CD14-positive monocyte (primary cell): ENCODE measurements around the gene RPL10. TPM values are rescaled to one million over a fixed set of nuclear protein-coding genes. Genes with fewer than 3 reads are reported as not detected.

ENCODE experiments used
- DNase-seq, 3 donors: peaks; one replicate each; pipeline ENCODE4 v3.0.0-alpha.2; 2011 to 2022
- H2AFZ ChIP-seq: 2 replicates; pipeline ENCODE4 v1.6.0; 2012; ENCODE audit warnings: mild to moderate bottlenecking, low read depth, low read length, inconsistent platforms; ENCODE audit not compliant: insufficient read depth, poor library complexity, severe bottlenecking
- H3K27ac ChIP-seq, 2 donors: 1 replicate in 1 of 2; 2 replicates in 1 of 2; pipeline ENCODE4 v1.5.1; 2012 to 2013; ENCODE audit warnings: low read length in 2 of 2, control low read depth in 1 of 2, inconsistent platforms in 1 of 2, low read depth in 1 of 2, mild to moderate bottlenecking in 1 of 2
- H3K27me3 ChIP-seq, 2 donors: one replicate each; pipeline versions ENCODE4 v1.6.0 to v1.6.1; 2011 to 2013; ENCODE audit warnings: low read length in 2 of 2; ENCODE audit not compliant: control insufficient read depth in 2 of 2, insufficient read depth in 2 of 2
- H3K36me3 ChIP-seq, 2 donors: replicated peaks in 1 of 2; 1 replicate in 1 of 2; 2 replicates in 1 of 2; pipeline versions ENCODE4 v1.5.1 to v1.6.1; 2012 to 2013; ENCODE audit warnings: low read length in 2 of 2, control low read depth in 1 of 2, inconsistent platforms in 1 of 2, mild to moderate bottlenecking in 1 of 2; ENCODE audit not compliant: insufficient read depth in 2 of 2, control insufficient read depth in 1 of 2
- H3K4me1 ChIP-seq, 2 donors: 1 replicate in 1 of 2; 2 replicates in 1 of 2; pipeline versions ENCODE4 v1.5.1 to v1.6.1; 2012 to 2013; ENCODE audit warnings: low read length in 2 of 2, control low read depth in 1 of 2, inconsistent platforms in 1 of 2, mild to moderate bottlenecking in 1 of 2, moderate library complexity in 1 of 2; ENCODE audit not compliant: insufficient read depth in 2 of 2, control insufficient read depth in 1 of 2
- H3K4me2 ChIP-seq: replicated peaks from 2 replicates; pipeline ENCODE3; 2012; ENCODE audit warnings: low read length, moderate library complexity, mild to moderate bottlenecking; ENCODE audit not compliant: poor library complexity, severe bottlenecking; ENCODE audit errors: extremely low read depth
- H3K4me3 ChIP-seq, 3 experiments: fragments of 200-600 bp in 1 of 3; sonication (generic) in 1 of 3; replicated peaks in 1 of 3; 1 replicate in 2 of 3; 2 replicates in 1 of 3; pipeline ENCODE4 v1.5.1; 2011 to 2013; ENCODE audit warnings: low read length in 3 of 3, mild to moderate bottlenecking in 3 of 3, control low read depth in 2 of 3, low read depth in 2 of 3, inconsistent platforms in 1 of 3, moderate library complexity in 1 of 3
- H3K79me2 ChIP-seq: 2 replicates; pipeline ENCODE4 v1.6.0; 2012; ENCODE audit warnings: mild to moderate bottlenecking, control low read depth, inconsistent platforms, low read length, moderate library complexity; ENCODE audit not compliant: insufficient read depth
- H3K9ac ChIP-seq: 2 replicates; pipeline ENCODE4 v1.6.0; 2017; ENCODE audit warnings: low read length, mild to moderate bottlenecking; ENCODE audit not compliant: insufficient read depth, poor library complexity, severe bottlenecking
- H3K9me3 ChIP-seq, 2 donors: replicated peaks in 1 of 2; 1 replicate in 1 of 2; 2 replicates in 1 of 2; pipeline versions ENCODE4 v1.5.1 to v1.6.1; 2012 to 2013; ENCODE audit warnings: low read length in 2 of 2, control low read depth in 1 of 2; ENCODE audit not compliant: control insufficient read depth in 1 of 2, insufficient read depth in 1 of 2
- H4K20me1 ChIP-seq: 2 replicates; pipeline ENCODE4 v1.6.0; 2012; ENCODE audit warnings: mild to moderate bottlenecking, low read length, control low read depth, moderate library complexity; ENCODE audit not compliant: insufficient read depth
- H3K27ac Mint-ChIP-seq, 7 donors: one replicate each; pipeline ENCODE4 v1.8.0; 2020; ENCODE audit warnings: mild to moderate bottlenecking in 7 of 7, mixed read lengths in 7 of 7, moderate library complexity in 6 of 7, inconsistent platforms in 2 of 7
- H3K27me3 Mint-ChIP-seq, 3 donors: one replicate each; pipeline ENCODE4 v1.8.0; 2021 to 2022; ENCODE audit warnings: low read depth in 3 of 3, mild to moderate bottlenecking in 3 of 3, mixed read lengths in 3 of 3, moderate library complexity in 3 of 3, inconsistent platforms in 1 of 3
- H3K36me3 Mint-ChIP-seq, 2 donors: one replicate each; pipeline ENCODE4 v1.8.0; 2020; ENCODE audit warnings: mixed read lengths in 2 of 2, inconsistent platforms in 1 of 2, mild to moderate bottlenecking in 1 of 2
- H3K4me1 Mint-ChIP-seq: one replicate; pipeline ENCODE4 v1.8.0; 2020; ENCODE audit warnings: mild to moderate bottlenecking, mixed read lengths
- H3K4me3 Mint-ChIP-seq, 2 donors: one replicate each; pipeline ENCODE4 v1.8.0; 2020; ENCODE audit warnings: mild to moderate bottlenecking in 2 of 2, mixed read lengths in 2 of 2, moderate library complexity in 1 of 2
- H3K9me3 Mint-ChIP-seq, 7 donors: one replicate each; pipeline ENCODE4 v1.8.0; 2020 to 2022; ENCODE audit warnings: mixed read lengths in 7 of 7, mild to moderate bottlenecking in 6 of 7, moderate library complexity in 6 of 7, inconsistent platforms in 2 of 7
- CTCF ChIP-seq: fragments of 200-600 bp; IDR thresholded peaks from one replicate; pipeline ENCODE4 v1.8.0; 2022; ENCODE audit warnings: antibody characterized with exemption, mild to moderate bottlenecking
- WGBS: methylation state at CpG from one replicate; pipeline ENCODE4 v1.1.5; 2013; ENCODE audit warnings: missing lambda C conversion rate; ENCODE audit not compliant: insufficient coverage; 5-methylcytosine and 5-hydroxymethylcytosine counted together
- intact Hi-C, 2 donors: fragments of 100-400 bp; cut with micrococcal nuclease; formaldehyde crosslinking; loops; one replicate each; pipeline versions ENCODE4 v1.15.0 to v1.15.1; 2023
- polyA plus RNA-seq, 3 donors: library from polyadenylated mRNA; depleted of rRNA in 1 of 3; unstranded in 2 of 3; stranded (reverse) in 1 of 3; fragments of 300-500 nt in 2 of 3; fragments of >200 nt in 1 of 3; fragmentation: Illumina TruSeq in 2 of 3; gene quantifications; 1 replicate in 2 of 3; 2 replicates in 1 of 3; pipeline ENCODE4 v1.2.3, GENCODE V29; 2012 to 2021

The RPL10 gene
- polyA plus RNA-seq, 3 donors = 1,536 to 5,639 (median 1,724) TPM

DNA sequence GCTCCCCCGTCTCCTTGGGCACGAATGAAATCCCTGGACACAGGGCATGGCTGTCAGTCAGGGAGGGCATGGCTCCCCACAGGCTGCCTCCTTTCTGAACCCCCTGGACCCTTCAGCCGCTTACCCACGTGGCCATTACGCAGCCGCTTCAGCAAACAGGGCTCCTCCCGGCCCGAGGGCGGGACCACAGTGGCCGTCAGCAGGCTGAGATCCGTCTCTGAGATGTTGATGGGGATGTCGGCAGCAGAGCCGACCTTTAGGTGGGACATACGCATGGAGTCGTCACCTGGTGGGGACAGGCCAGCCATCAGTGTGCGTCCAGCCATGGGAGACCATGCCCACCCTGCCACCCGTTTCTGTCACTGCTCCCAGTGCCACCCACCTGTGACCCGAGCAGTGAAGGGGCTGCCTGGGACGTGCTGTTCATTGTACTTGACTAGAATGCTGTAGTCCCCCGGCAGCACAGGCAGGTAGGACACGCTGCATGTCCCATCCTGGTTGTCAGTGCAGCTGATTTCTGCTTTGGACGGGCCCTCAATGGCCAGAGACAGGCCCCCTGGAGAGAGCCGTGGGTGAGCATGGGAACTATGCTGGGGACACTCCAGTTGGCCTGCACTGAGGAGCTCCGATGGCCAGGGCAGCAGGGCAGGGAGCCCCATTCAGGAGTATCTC, 44.9 kb upstream of the RPL10 start:
- H3K27ac Mint-ChIP-seq = peak overlapping the region in 3 of 7 donors; percentile 26 to 70 (median 56)
- H3K4me2 ChIP-seq = no peak overlapping the region
- no peak overlapping the region for H3K9ac ChIP-seq
- peaks cover 100% of the 10 kb centered on the region for H4K20me1 ChIP-seq
- no peaks in the 10 kb centered on the region for H3K9me3 Mint-ChIP-seq
- 94% methylated on average over 16 of the region's 24 CpGs for WGBS
- peaks cover 98 to 100% of the 10 kb centered on the region in 2 donors for H3K36me3 ChIP-seq
- H2AFZ ChIP-seq = no peak overlapping the region
- H3K4me1 ChIP-seq = peaks cover 18 to 37% of the 10 kb centered on the region in 2 donors
- no peaks in the 10 kb centered on the region for H3K9me3 ChIP-seq
- peaks cover 12% of the 10 kb centered on the region for H3K4me1 Mint-ChIP-seq
- H3K27me3 Mint-ChIP-seq = peaks cover 0 to 2% (median 0%) of the 10 kb centered on the region in 3 donors
- H3K79me2 ChIP-seq = peaks cover 35% of the 10 kb centered on the region
- intact Hi-C loops = no loop called here
- H3K4me3 Mint-ChIP-seq = no peak overlapping the region
- H3K27me3 ChIP-seq = no peaks in the 10 kb centered on the region
- H3K36me3 Mint-ChIP-seq = peaks cover 51 to 86% of the 10 kb centered on the region in 2 donors
- no peak for TF ChIP-seq CTCF
- H3K27ac ChIP-seq = no peak overlapping the region
- H3K4me3 ChIP-seq = no peak overlapping the region
- no peak for DNase-seq

DNA sequence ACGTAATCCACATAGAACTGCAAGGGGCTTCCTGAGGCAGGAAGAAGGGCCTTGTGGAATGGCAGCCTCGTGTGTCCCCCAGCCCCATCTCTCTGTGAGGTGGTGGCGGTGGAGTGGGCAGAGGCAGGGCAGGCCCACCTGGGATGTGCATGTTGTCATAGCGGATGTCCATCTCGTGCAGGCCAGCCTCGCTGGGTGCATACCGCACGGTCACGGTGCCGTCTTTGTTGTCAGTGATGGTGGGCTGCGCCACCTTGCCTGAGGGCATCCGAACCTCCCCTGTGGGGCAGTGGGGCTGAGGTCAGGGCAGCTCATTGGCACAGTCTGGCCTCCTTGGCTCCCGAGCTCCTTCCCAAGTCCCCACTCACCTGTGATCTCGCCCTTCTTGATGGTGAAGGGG, 44.2 kb upstream of the RPL10 start:
- no peak overlapping the region for H2AFZ ChIP-seq
- Mint-ChIP-seq H3K9me3 (no peaks in the 10 kb centered on the region), H3K36me3 (peaks cover 55 to 89% of the 10 kb centered on the region in 2 donors), H3K4me3 (no peak overlapping the region), H3K27me3 (peaks cover 0 to 2% (median 0%) of the 10 kb centered on the region in 3 donors), H3K4me1 (peaks cover 9% of the 10 kb centered on the region), H3K27ac (peak overlapping the region in 3 of 7 donors; percentile 11 to 70 (median 40))
- H3K4me2 ChIP-seq = no peak overlapping the region
- peaks cover 42% of the 10 kb centered on the region for H3K79me2 ChIP-seq
- peaks cover 100% of the 10 kb centered on the region in 2 donors for H3K36me3 ChIP-seq
- no peak for TF ChIP-seq CTCF
- H3K27ac ChIP-seq = peak overlapping the region in 1 of 2 donors; percentile 16
- no peaks in the 10 kb centered on the region for H3K27me3 ChIP-seq
- peaks cover 14 to 30% of the 10 kb centered on the region in 2 donors for H3K4me1 ChIP-seq
- H3K4me3 ChIP-seq = no peak overlapping the region
- no peak overlapping the region for H3K9ac ChIP-seq
- H4K20me1 ChIP-seq = peaks cover 100% of the 10 kb centered on the region
- no peaks in the 10 kb centered on the region for H3K9me3 ChIP-seq
- WGBS = 50% methylated on average over 1 of the region's 14 CpGs
- intact Hi-C loops = no loop called here
- DNase-seq = no peak
